Neural crest cell (in vitro differentiated cells): ENCODE data around the gene WIF1. TPM values are rescaled to one million over a fixed set of nuclear protein-coding genes. Genes with fewer than 3 reads are reported as not detected.

Experiments
- DNase-seq: peaks from one replicate; pipeline ENCODE4 v3.0.0; 2021; ENCODE audit warnings: low read depth, mixed read lengths, low spot score
- H3K27ac Mint-ChIP-seq: one replicate; pipeline ENCODE4 v1.8.0; 2021; ENCODE audit warnings: mild to moderate bottlenecking, mixed read lengths; ENCODE audit not compliant: unreplicated experiment
- H3K27me3 Mint-ChIP-seq: 2 replicates; pipeline ENCODE4 v1.8.0; 2021; ENCODE audit warnings: low read depth, mild to moderate bottlenecking, mixed read lengths
- H3K36me3 Mint-ChIP-seq: 2 replicates; pipeline ENCODE4 v1.8.0; 2021; ENCODE audit warnings: low read depth, mild to moderate bottlenecking, mixed read lengths
- H3K4me1 Mint-ChIP-seq: 2 replicates; pipeline ENCODE4 v1.8.0; 2021; ENCODE audit warnings: mixed read lengths
- H3K4me3 Mint-ChIP-seq: one replicate; pipeline ENCODE4 v1.8.0; 2021; ENCODE audit warnings: mild to moderate bottlenecking, mixed read lengths
- H3K9me3 Mint-ChIP-seq: 2 replicates; pipeline ENCODE4 v1.8.0; 2021; ENCODE audit warnings: mixed read lengths
- total RNA-seq: library from RNA; stranded (reverse); gene quantifications from 2 replicates; pipeline ENCODE4 v1.2.1, GENCODE V29; 2021
- TF ChIP-seq, protein P1 (sequence below): fragments of 200-600 bp; sonication (generic); conservative IDR thresholded peaks from 2 replicates; pipeline ENCODE4 v1.5.0; 2021; ENCODE audit warnings: antibody characterized with exemption, mild to moderate bottlenecking

The WIF1 gene
- total RNA-seq, 1 donor from 2014 or later: not detected

DNA sequence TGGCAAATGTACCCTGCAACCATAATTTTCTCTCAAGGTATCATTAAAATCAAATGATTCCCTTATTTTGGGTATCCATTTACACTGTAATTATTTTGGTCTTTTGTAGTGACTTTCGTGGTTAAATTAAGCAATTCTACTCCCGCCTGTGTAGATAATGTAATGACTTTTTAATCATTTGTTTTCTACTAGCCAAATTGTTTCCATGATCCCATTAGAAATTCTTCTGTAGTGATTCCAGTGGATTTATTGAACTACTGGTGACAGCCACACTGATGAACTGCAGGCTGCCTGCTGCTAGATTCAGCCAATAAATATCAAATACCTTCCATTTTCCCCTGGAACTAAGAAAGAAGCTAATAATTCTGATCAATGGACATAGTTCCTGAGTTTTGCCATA, 96.0 kb downstream of the WIF1 start:
- Mint-ChIP-seq H3K4me1 (no peaks in the 10 kb centered on the region), H3K27ac (no peak overlapping the region), H3K27me3 (peaks cover 30% of the 10 kb centered on the region), H3K36me3 (no peaks in the 10 kb centered on the region), H3K4me3 (no peak overlapping the region), H3K9me3 (peaks cover 6% of the 10 kb centered on the region)
- TF ChIP-seq, protein P1, sequence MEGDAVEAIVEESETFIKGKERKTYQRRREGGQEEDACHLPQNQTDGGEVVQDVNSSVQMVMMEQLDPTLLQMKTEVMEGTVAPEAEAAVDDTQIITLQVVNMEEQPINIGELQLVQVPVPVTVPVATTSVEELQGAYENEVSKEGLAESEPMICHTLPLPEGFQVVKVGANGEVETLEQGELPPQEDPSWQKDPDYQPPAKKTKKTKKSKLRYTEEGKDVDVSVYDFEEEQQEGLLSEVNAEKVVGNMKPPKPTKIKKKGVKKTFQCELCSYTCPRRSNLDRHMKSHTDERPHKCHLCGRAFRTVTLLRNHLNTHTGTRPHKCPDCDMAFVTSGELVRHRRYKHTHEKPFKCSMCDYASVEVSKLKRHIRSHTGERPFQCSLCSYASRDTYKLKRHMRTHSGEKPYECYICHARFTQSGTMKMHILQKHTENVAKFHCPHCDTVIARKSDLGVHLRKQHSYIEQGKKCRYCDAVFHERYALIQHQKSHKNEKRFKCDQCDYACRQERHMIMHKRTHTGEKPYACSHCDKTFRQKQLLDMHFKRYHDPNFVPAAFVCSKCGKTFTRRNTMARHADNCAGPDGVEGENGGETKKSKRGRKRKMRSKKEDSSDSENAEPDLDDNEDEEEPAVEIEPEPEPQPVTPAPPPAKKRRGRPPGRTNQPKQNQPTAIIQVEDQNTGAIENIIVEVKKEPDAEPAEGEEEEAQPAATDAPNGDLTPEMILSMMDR: no peak
- DNase-seq: no peak

DNA sequence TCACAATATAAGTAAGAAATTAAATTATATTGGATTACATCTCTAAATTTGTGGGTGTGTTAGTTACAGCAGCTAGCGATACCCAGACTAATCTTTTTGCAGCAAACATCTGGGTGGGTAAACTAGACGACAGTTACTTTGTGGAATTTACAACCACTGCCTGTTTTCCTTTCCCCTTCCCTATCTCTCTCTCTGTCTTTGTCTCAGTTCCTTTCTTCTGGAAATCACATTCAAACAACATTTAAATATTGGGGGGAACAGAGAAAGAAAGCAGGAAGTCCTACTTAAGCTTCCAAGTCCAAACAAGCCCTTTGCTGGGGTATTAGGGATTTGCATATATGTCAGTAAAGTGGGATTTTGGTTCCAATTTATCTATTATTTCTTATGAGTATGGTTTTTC, 97.6 kb downstream of the WIF1 start:
- no peak for DNase-seq
- H3K27ac Mint-ChIP-seq: no peak overlapping the region
- H3K4me1 Mint-ChIP-seq: no peaks in the 10 kb centered on the region
- H3K36me3 Mint-ChIP-seq: no peaks in the 10 kb centered on the region
- H3K27me3 Mint-ChIP-seq: peaks cover 14% of the 10 kb centered on the region
- TF ChIP-seq, protein P1: no peak
- H3K9me3 Mint-ChIP-seq: peaks cover 3% of the 10 kb centered on the region
- no peak overlapping the region for H3K4me3 Mint-ChIP-seq

DNA sequence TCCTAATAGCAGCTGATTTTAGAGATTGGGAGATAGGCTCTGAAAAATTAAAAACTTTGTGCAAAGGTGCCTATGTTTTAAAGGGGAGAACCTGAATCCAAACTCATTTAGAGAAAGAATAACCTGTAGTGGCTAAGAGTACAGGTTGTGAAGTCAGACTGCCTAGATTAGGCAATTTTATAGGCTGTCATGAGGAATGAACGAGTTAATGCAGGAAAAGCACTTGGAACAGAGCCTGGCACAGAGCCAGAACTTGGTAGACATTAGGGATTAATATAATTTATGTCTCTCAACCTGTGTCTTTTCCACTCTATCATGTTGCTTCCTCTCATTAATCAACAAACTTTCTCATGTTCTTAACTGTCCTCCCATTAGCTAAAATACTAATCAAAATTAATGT, 98.1 kb downstream of the WIF1 start:
- TF ChIP-seq, protein P1: no peak
- H3K27ac Mint-ChIP-seq: no peak overlapping the region
- no peaks in the 10 kb centered on the region for H3K36me3 Mint-ChIP-seq
- no peak for DNase-seq
- no peak overlapping the region for H3K4me3 Mint-ChIP-seq
- peaks cover 13% of the 10 kb centered on the region for H3K27me3 Mint-ChIP-seq
- peaks cover 3% of the 10 kb centered on the region for H3K9me3 Mint-ChIP-seq
- H3K4me1 Mint-ChIP-seq: no peaks in the 10 kb centered on the region

DNA sequence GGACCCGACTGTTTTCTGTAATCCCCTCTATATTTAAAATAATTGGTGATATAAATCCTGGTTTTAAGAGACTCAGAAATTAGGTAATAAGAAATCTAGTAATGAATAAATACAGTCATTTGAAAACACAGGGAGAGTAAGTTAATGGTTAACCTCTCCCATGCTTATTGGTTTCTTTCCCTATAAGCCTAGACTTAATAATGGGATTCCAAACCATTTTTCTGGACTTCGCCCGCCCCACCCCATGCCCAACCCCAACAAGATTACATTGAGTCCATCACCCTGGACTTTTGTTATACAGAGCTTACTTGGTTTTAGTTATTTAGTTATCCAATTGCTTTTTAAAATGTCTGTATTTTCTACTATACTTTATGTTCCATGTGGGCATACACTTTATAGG, 98.7 kb downstream of the WIF1 start:
- TF ChIP-seq, protein P1: no peak

DNA sequence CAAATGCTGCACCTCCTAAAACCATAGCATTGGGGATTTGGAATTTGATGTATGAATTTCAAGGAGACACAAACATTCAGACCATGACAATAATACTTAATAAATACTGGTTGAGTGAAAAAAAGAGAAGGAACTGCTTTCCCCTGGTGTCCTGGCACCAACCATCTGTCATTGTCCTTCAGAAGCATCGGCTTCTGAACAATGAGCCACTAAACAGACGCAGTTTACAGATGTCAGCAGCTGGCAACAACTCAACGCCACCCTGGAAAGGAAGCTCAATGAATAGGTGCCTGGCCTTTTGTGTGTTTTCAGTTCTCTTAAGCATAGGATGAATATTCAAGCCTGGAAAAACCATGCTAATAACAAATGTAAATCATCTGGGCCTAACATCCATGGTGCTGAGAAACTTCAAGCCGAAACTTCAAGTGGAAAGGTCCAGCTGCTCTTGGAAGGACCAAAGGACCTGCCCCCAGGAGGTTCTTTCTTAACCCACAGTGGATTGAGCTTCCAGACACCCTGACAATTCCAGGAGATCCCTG, 101.3 kb downstream of the WIF1 start:
- no peak overlapping the region for H3K4me3 Mint-ChIP-seq
- H3K27me3 Mint-ChIP-seq: peaks cover 23% of the 10 kb centered on the region
- H3K27ac Mint-ChIP-seq: no peak overlapping the region
- TF ChIP-seq, protein P1: no peak
- H3K36me3 Mint-ChIP-seq: no peaks in the 10 kb centered on the region
- H3K4me1 Mint-ChIP-seq: no peaks in the 10 kb centered on the region
- no peaks in the 10 kb centered on the region for H3K9me3 Mint-ChIP-seq
- no peak for DNase-seq

More for the DNA sequence above, 98.7 kb downstream of the WIF1 start:
- Mint-ChIP-seq H3K27me3 (peaks cover 13% of the 10 kb centered on the region), H3K4me1 (no peaks in the 10 kb centered on the region), H3K4me3 (no peak overlapping the region), H3K27ac (no peak overlapping the region), H3K9me3 (peaks cover 3% of the 10 kb centered on the region), H3K36me3 (no peaks in the 10 kb centered on the region)
- no peak for DNase-seq
